ENCODE measurements around the gene TSPYL4. TPM values are rescaled to one million over a fixed set of nuclear protein-coding genes. Genes with fewer than 3 reads are reported as not detected.

TSPYL4 gene
- total and polyA plus RNA-seq, 2 of the 8 experiments (the other 6 are each of a cell fraction or from before 2014, with no cell fraction given): 20.5 to 22.6 TPM

GRCh38 chr6:116256694-116257093, 2.8 kb upstream of the TSPYL4 start:
- H4K5ac ChIP-seq (ENCODE audit: insufficient read length, low read depth, low read length): no peak overlapping the region
- H3K27ac ChIP-seq (ENCODE audit: low read depth, low read length): no peak overlapping the region
- no peak overlapping the region for H3K4ac ChIP-seq (replicated peaks; ENCODE audit: insufficient read length, low read depth, low read length)
- H2AFZ ChIP-seq (ENCODE audit: low read length): no peak overlapping the region
- no peak overlapping the region for H3K4me2 ChIP-seq (ENCODE audit: insufficient read depth in 1 of 2, low read depth in 2 of 2, low read length in 2 of 2)
- H2AK5ac ChIP-seq (ENCODE audit: low read depth, low read length): no peak overlapping the region
- H3K27me3 ChIP-seq (replicated peaks in 1 of 4; ENCODE audit: control insufficient read depth in 3 of 4, extremely low read depth in 1 of 4, insufficient read depth in 3 of 4, low read length in 3 of 4): no peaks in the 10 kb centered on the region
- H2BK5ac ChIP-seq (ENCODE audit: low read depth, low read length): no peak overlapping the region
- no peaks in the 10 kb centered on the region for H3K9me3 ChIP-seq (ENCODE audit: insufficient read depth in 2 of 2, low read depth in 1 of 2, low read length in 1 of 2)
- peaks cover 10% of the 10 kb centered on the region; the same call in 1 of the 2 replicates for H3K79me1 ChIP-seq (ENCODE audit: low read depth, low read length)
- POLR2A ChIA-PET (ENCODE audit: partially characterized antibody): interaction anchor here (0.8 to 3.2 kb wide), 3 partner anchors 10 to 23 kb away, joined by 3 to 23 read pairs (median 3); partner anchors contain the start of gene TSPYL1
- no peak overlapping the region for H3K56ac ChIP-seq (replicated peaks; ENCODE audit: insufficient read length, low read depth, low read length)
- 90% methylated on average over 1 of the region's 1 CpG; no CpG with 5 or more reads in 1 of the 2 experiments for WGBS, 2 experiments (ENCODE audit: extremely low coverage in 1 of 2, insufficient coverage in 1 of 2, insufficient read length in 1 of 2, insufficient replicate concordance in 2 of 2, low coverage in 1 of 2, low lambda C conversion rate in 2 of 2, missing lambda C conversion rate in 1 of 2)
- H3K14ac ChIP-seq (ENCODE audit: insufficient read length): no peak overlapping the region
- H3K4me1 ChIP-seq (replicated peaks in 1 of 4; ENCODE audit: control insufficient read depth in 3 of 4, insufficient read depth in 4 of 4, low read length in 3 of 4): peaks cover 3 to 16% (median 11%) of the 10 kb centered on the region in 4 experiments
- peaks cover 0 to 3% (median 0%) of the 10 kb centered on the region in 4 experiments; a peak in 1 of 8 replicates for H3K36me3 ChIP-seq (ENCODE audit: control insufficient read depth in 2 of 4, insufficient read depth in 4 of 4, low read length in 3 of 4)
- H3K9ac ChIP-seq (replicated peaks in 1 of 4; ENCODE audit: extremely low read depth in 1 of 4, low read depth in 3 of 4, low read length in 3 of 4): no peak overlapping the region
- H2BK120ac ChIP-seq (replicated peaks; ENCODE audit: low read depth, low read length): no peak overlapping the region
- no peak overlapping the region for H3K4me3 ChIP-seq (ENCODE audit: extremely low read depth in 1 of 4, insufficient read depth in 2 of 4, low read depth in 3 of 4, low read length in 4 of 4)
- no peak overlapping the region for H3K18ac ChIP-seq (ENCODE audit: extremely low read depth, low read length)
- no peak for FAIRE-seq
- H2BK20ac ChIP-seq (ENCODE audit: low read length): no peak overlapping the region
- no peak overlapping the region for H2BK12ac ChIP-seq (ENCODE audit: low read depth, low read length)
- H3K23ac ChIP-seq (ENCODE audit: insufficient read length): no peak overlapping the region
- DNase-seq (ENCODE audit: low read depth in 1 of 2, low spot score in 2 of 2): no peak
- H3K23me2 ChIP-seq (ENCODE audit: low read depth, low read length): peaks cover 8% of the 10 kb centered on the region; the same call in 1 of the 2 replicates
- CTCF ChIA-PET (ENCODE audit: partially characterized antibody): no interaction called here
- no peak overlapping the region for H4K91ac ChIP-seq (replicated peaks; ENCODE audit: insufficient read length, low read length)
- H2BK15ac ChIP-seq (ENCODE audit: low read length): no peak overlapping the region
- H4K8ac ChIP-seq (ENCODE audit: extremely low read depth, insufficient read depth, low read length): no peak overlapping the region
- peaks cover 0 to 21% of the 10 kb centered on the region in 2 experiments; a peak in 2 of 4 replicates for H3K79me2 ChIP-seq (ENCODE audit: control insufficient read depth in 1 of 2, insufficient read depth in 2 of 2, low read length in 2 of 2)
- H4K20me1 ChIP-seq (replicated peaks in 1 of 2; ENCODE audit: control insufficient read depth in 1 of 2, insufficient read depth in 2 of 2, low read length in 2 of 2): peaks cover 0 to 1% of the 10 kb centered on the region in 2 experiments
- TF ChIP-seq BCL11A (IDR thresholded peaks at IDR 0.05; ENCODE audit: low read depth in 2 of 2, low read length in 2 of 2) (no peak), EP300 (IDR thresholded peaks at IDR 0.05; ENCODE audit: borderline replicate concordance in 1 of 2, low read depth in 2 of 2, low read length in 2 of 2) (no peak)
